Activated CD8-positive, alpha-beta T cell treated with anti-CD3 and anti-CD28 coated beads for 36 hours (primary cell): ENCODE data around the gene RNF7. TPM values are rescaled to one million over a fixed set of nuclear protein-coding genes. Genes with fewer than 3 reads are reported as not detected.

ENCODE experiments used
- ATAC-seq: fragments of 200-7000 bp; cut with Tn5 transposase; one replicate; pipeline ENCODE4 v1.10.0; 2021; ENCODE audit warnings: mild to moderate bottlenecking, moderate library complexity
- CTCF ChIA-PET: fragments of 350-600 bp; sonication (Branson Sonifier 250); formaldehyde crosslinking; loops from one replicate; lab custom pipeline; 2021; ENCODE audit warnings: antibody characterized with exemption; lab: Charles Lee
- POLR2A ChIA-PET: fragments of 350-600 bp; sonication (Branson Sonifier 250); formaldehyde crosslinking; loops from one replicate; lab custom pipeline; 2021; ENCODE audit warnings: antibody characterized with exemption; lab: Charles Lee
- DNase-seq: peaks from one replicate; pipeline ENCODE4 v3.0.0-alpha.2; 2020
- H3K27ac Mint-ChIP-seq: one replicate; pipeline ENCODE4 v1.8.0; 2021; ENCODE audit warnings: mild to moderate bottlenecking, mixed read lengths
- H3K27me3 Mint-ChIP-seq: one replicate; pipeline ENCODE4 v1.8.0; 2021; ENCODE audit warnings: mixed read lengths
- H3K36me3 Mint-ChIP-seq: one replicate; pipeline ENCODE4 v1.8.0; 2021; ENCODE audit warnings: low read depth, mixed read lengths
- H3K4me1 Mint-ChIP-seq: one replicate; pipeline ENCODE4 v1.8.0; 2021; ENCODE audit warnings: low read depth, mixed read lengths
- H3K4me3 Mint-ChIP-seq: one replicate; pipeline ENCODE4 v1.8.0; 2021; ENCODE audit warnings: mild to moderate bottlenecking, moderate library complexity, mixed read lengths
- H3K9me3 Mint-ChIP-seq: one replicate; pipeline ENCODE4 v1.8.0; 2021; ENCODE audit warnings: mixed read lengths
- CTCF ChIP-seq: fragments of 200-600 bp; IDR thresholded peaks from one replicate; pipeline ENCODE4 v1.8.0; 2022; ENCODE audit warnings: antibody characterized with exemption, mild to moderate bottlenecking
- intact Hi-C: fragments of 100-400 bp; cut with micrococcal nuclease; formaldehyde crosslinking; loops from one replicate; pipeline ENCODE4 v1.10.0; 2022
- total RNA-seq, 2 experiments: library from RNA; stranded (reverse); gene quantifications; one replicate each; pipeline ENCODE4 v1.2.3, GENCODE V29; 2021

The RNF7 gene
- total RNA-seq, 2 experiments from 2014 or later, result 56.1 to 57.9 TPM

- Mint-ChIP-seq H3K4me3 (no peak overlapping the region), H3K27ac (no peak overlapping the region), H3K27me3 (no peaks in the 10 kb centered on the region), H3K4me1 (no peaks in the 10 kb centered on the region), H3K36me3 (no peaks in the 10 kb centered on the region), H3K9me3 (no peaks in the 10 kb centered on the region)
- ATAC-seq (no peak), DNase-seq (no peak)
- no peak for TF ChIP-seq CTCF
- ChIA-PET CTCF (no interaction called here), POLR2A (interaction anchor here (0.6 kb wide), 1 partner anchor 19 kb away, joined by 3 read pairs; no protein-coding TSS in a partner anchor)
- intact Hi-C loops, result no loop called here
Measured at GRCh38 chr3:141776376-141776775, 38.3 kb downstream of the RNF7 start.

GRCh38 chr3:141776885-141777284 lies 38.8 kb downstream of the RNF7 start:
- Mint-ChIP-seq H3K4me3 (no peak overlapping the region), H3K9me3 (no peaks in the 10 kb centered on the region), H3K4me1 (no peaks in the 10 kb centered on the region), H3K27me3 (no peaks in the 10 kb centered on the region), H3K27ac (no peak overlapping the region), H3K36me3 (no peaks in the 10 kb centered on the region)
- no peak for TF ChIP-seq CTCF
- ChIA-PET CTCF (no interaction called here), POLR2A (interaction anchor here (0.9 to 1.1 kb wide), 2 partner anchors 16 to 19 kb away, joined by 3 read pairs; no protein-coding TSS in a partner anchor)
- intact Hi-C loops, result no loop called here
- ATAC-seq (no peak), DNase-seq (no peak)

- Mint-ChIP-seq H3K4me1 (no peaks in the 10 kb centered on the region), H3K4me3 (no peak overlapping the region), H3K27ac (no peak overlapping the region), H3K9me3 (no peaks in the 10 kb centered on the region), H3K36me3 (no peaks in the 10 kb centered on the region), H3K27me3 (no peaks in the 10 kb centered on the region)
- ChIA-PET POLR2A (interaction anchor here (0.6 to 1.1 kb wide), 3 partner anchors 14 to 107 kb away, joined by 3 read pairs; no protein-coding TSS in a partner anchor), CTCF (interaction anchor here (1.6 kb wide), 1 partner anchor 10 kb away, joined by 5 read pairs; no protein-coding TSS in a partner anchor)
- ATAC-seq (no peak), DNase-seq (no peak)
- intact Hi-C loops, result no loop called here
- no peak for TF ChIP-seq CTCF
Measured at GRCh38 chr3:141777957-141778813, 40.1 kb downstream of the RNF7 start.

- H3K4me1 Mint-ChIP-seq, result no peaks in the 10 kb centered on the region
- intact Hi-C loops, result no loop called here
- H3K9me3 Mint-ChIP-seq, result no peaks in the 10 kb centered on the region
- H3K27ac Mint-ChIP-seq, result no peak overlapping the region
- no peaks in the 10 kb centered on the region for H3K36me3 Mint-ChIP-seq
- H3K4me3 Mint-ChIP-seq, result no peak overlapping the region
- ChIA-PET POLR2A (interaction anchor here (1.3 kb wide), 1 partner anchor 15 kb away, joined by 3 read pairs; no protein-coding TSS in a partner anchor), CTCF (no interaction called here)
- H3K27me3 Mint-ChIP-seq, result no peaks in the 10 kb centered on the region
- ATAC-seq (no peak), DNase-seq (no peak)
- no peak for TF ChIP-seq CTCF
Measured at GRCh38 chr3:141779667-141780066, 41.6 kb downstream of the RNF7 start.

GRCh38 chr3:141782386-141782932 lies 44.4 kb downstream of the RNF7 start:
- Mint-ChIP-seq H3K4me3 (no peak overlapping the region), H3K9me3 (no peaks in the 10 kb centered on the region), H3K27me3 (no peaks in the 10 kb centered on the region), H3K36me3 (no peaks in the 10 kb centered on the region), H3K27ac (no peak overlapping the region), H3K4me1 (no peaks in the 10 kb centered on the region)
- no peak for TF ChIP-seq CTCF
- intact Hi-C loops, result no loop called here
- ATAC-seq, result no peak
- peak; percentile 26 for DNase-seq
- CTCF ChIA-PET, result no interaction called here
- POLR2A ChIA-PET, result interaction anchor here (0.6 to 1.1 kb wide), 2 partner anchors 12 to 213 kb away, joined by 3 to 4 read pairs; no protein-coding TSS in a partner anchor
